Effector memory CD4-positive, alpha-beta T cell (primary cell): ENCODE results near the gene FDX2.
A peak's percentile ranks its signal among the peaks of the same experiment; 100 is the strongest.
"Not testable (repeated sequence)": the region's sequence is repeated elsewhere in the genome, so short reads cannot be mapped to it uniquely, and the experiment has no call there.

Experiments used
- DNase-seq, 3 donors: peaks; one replicate each; pipeline ENCODE4 v3.0.0-alpha.2; 2020
- H3K27ac ChIP-seq: 2 replicates; pipeline ENCODE4 v1.7.0; 2013; ENCODE audit warnings: mild to moderate bottlenecking, low read length, moderate library complexity; ENCODE audit not compliant: insufficient read depth, poor library complexity, severe bottlenecking
- H3K27me3 ChIP-seq: replicated peaks from 2 replicates; pipeline ENCODE4 v1.7.0; 2013; ENCODE audit warnings: mild to moderate bottlenecking, low read length; ENCODE audit not compliant: insufficient read depth, control insufficient read depth, poor library complexity, severe bottlenecking
- H3K36me3 ChIP-seq: 2 replicates; pipeline ENCODE4 v1.7.0; 2013; ENCODE audit warnings: mild to moderate bottlenecking, low read length, moderate library complexity; ENCODE audit not compliant: control insufficient read depth, insufficient read depth
- H3K4me1 ChIP-seq: 2 replicates; pipeline ENCODE4 v1.7.0; 2013; ENCODE audit warnings: low read length, mild to moderate bottlenecking; ENCODE audit not compliant: control insufficient read depth, insufficient read depth, poor library complexity, severe bottlenecking
- H3K4me3 ChIP-seq: 2 replicates; pipeline ENCODE4 v1.7.0; 2013; ENCODE audit warnings: low read length, low read depth, mild to moderate bottlenecking; ENCODE audit not compliant: insufficient read depth, poor library complexity, severe bottlenecking
- H3K9me3 ChIP-seq: 2 replicates; pipeline ENCODE4 v1.7.0; 2013; ENCODE audit warnings: mild to moderate bottlenecking, low read length, moderate library complexity; ENCODE audit not compliant: control insufficient read depth

Gene FDX2

DNA sequence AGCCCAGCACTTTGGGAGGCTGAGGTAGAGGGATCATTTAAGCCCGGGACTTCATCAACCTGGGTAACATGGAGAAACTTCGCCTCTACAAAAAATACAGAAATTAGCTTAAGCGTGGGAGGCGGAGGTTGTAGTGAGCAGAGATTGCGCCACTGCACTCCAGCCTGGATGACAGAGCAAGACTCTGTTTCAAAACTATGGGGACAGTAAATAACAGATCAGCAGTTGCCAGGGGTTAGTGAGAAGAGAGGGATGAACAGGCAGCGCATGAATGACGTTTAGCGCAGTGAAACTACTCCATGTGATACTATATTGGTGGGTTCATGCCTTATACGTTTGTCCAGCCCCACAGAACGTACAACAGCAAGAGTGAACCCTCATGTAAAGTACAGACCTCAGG is 30.7 kb upstream of the FDX2 start:
- DNase-seq, result no peak
- Histone ChIP-seq H3K27ac (no peak overlapping the region), H3K4me3 (no peak overlapping the region), H3K27me3 (no peaks in the 10 kb centered on the region), H3K4me1 (no peaks in the 10 kb centered on the region), H3K9me3 (no peaks in the 10 kb centered on the region), H3K36me3 (peaks cover 6% of the 10 kb centered on the region)

DNA sequence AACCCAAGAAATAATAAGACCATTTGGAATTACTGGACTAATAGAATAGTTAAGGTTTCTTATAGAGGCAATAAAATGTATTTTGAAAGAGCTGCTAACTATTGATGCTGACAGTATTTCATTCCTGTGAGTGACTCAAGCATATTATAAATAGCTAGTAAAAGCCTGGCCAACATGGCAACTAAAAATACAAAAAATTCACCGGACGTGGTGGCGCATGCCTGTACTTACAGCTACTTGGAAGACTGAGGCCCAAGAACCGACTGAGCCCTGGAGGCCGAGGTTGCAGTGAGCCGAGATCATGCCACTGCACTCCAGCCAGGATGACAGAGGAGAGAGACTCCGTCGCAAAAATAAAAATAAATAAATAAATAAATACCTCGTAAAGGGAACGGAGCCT is 29.0 kb upstream of the FDX2 start:
- DNase-seq, result no peak
- H3K27ac ChIP-seq, result no peak overlapping the region
- H3K4me3 ChIP-seq, result no peak overlapping the region
- no peaks in the 10 kb centered on the region for H3K9me3 ChIP-seq
- H3K4me1 ChIP-seq, result peaks cover 4% of the 10 kb centered on the region
- H3K36me3 ChIP-seq, result no peaks in the 10 kb centered on the region
- H3K27me3 ChIP-seq, result no peaks in the 10 kb centered on the region

DNA sequence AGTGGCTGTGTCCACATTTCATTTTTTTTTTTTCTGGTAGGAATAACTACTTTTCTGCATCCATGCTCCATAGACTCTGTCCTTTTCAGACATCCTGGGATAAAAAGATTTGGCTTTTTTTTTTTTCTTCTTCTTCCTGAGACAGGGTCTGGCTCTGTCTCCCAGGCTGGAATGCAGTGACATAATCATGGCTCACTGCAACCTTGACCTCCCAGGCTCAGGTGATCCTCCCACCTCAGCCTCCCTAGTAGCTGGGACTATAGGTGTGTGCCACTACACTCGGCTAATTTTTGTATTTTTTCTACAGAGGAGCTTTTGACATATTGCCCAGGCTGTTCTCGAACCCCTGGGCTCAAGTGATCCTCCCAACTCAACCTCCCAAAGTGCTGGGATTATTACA is 27.7 kb upstream of the FDX2 start:
- no peaks in the 10 kb centered on the region for H3K27me3 ChIP-seq
- peaks cover 15% of the 10 kb centered on the region for H3K4me1 ChIP-seq
- no peak overlapping the region for H3K27ac ChIP-seq
- H3K36me3 ChIP-seq, result no peaks in the 10 kb centered on the region
- DNase-seq, result no peak
- no peaks in the 10 kb centered on the region for H3K9me3 ChIP-seq
- H3K4me3 ChIP-seq, result no peak overlapping the region

DNA sequence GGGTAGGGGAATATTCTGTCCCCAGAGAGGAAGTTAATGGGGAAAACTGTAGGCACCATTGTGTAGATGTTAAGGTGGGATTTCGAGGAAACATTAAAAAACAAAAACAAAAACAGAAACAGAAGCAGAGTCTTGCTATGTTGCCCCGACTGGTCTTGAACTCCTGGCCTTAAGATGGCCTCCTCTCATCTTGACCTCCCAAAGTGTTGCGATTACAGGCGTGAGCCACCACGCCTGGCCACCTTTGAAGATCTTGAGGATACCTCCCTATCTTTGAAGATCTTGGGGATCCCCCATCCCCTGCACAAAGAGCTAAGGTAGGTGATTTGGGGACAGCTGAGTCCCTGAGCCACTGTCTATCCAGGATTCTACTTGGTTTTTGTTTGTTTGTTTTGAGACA is 24.2 kb upstream of the FDX2 start:
- peaks cover 14% of the 10 kb centered on the region for H3K36me3 ChIP-seq
- H3K9me3 ChIP-seq, result no peaks in the 10 kb centered on the region
- peak overlapping the region; percentile 71 for H3K27ac ChIP-seq
- DNase-seq, result no peak
- H3K4me3 ChIP-seq, result peak overlapping the region; percentile 85
- peaks cover 22% of the 10 kb centered on the region for H3K4me1 ChIP-seq
- no peaks in the 10 kb centered on the region for H3K27me3 ChIP-seq

DNA sequence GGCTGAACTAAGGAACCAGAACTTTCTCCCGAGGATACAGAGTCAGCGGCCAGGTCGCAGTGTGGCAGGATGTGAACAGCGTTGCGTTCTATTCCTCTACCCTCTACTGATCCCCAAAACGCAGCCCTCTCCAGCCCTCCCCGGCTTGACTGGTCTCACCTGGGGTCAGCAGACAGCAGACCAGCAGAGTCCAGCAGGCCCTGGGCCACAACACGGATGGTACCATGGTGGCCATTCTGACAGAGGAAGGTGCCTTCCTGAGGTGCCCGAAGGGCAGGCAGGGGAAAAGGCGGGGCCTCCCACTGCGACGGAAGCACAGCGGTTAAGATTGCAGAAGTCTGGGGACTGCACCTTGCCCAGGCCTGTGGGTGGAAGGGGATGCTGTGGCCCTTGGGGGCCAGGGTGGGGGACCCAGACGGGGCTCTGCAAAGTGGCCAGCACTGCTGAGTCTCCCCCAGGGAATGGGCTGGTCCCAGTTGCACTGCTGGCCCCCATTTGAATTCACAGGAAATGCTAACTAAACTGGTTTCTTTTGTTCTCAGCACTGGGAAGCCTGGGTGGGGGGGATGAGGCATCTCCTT is 23.7 kb upstream of the FDX2 start, which contains the start of gene ICAM3:
Gene ICAM3, minus strand, starts transcription at position 245 of the 581 bp plus-strand sequence. Its CDS starts 10 bp downstream, at position 235.
- H3K4me1 ChIP-seq, result peaks cover 22% of the 10 kb centered on the region
- no peaks in the 10 kb centered on the region for H3K27me3 ChIP-seq
- peak within 1 kb of the TSS; percentile 71 for H3K27ac ChIP-seq
- H3K9me3 ChIP-seq, result no peaks in the 10 kb centered on the region
- H3K4me3 ChIP-seq, result peak within 1 kb of the TSS; percentile 85
- DNase-seq, result peak in 2 of 3 donors; percentile 24 to 35
- peaks cover 19% of the 10 kb centered on the region for H3K36me3 ChIP-seq

DNA sequence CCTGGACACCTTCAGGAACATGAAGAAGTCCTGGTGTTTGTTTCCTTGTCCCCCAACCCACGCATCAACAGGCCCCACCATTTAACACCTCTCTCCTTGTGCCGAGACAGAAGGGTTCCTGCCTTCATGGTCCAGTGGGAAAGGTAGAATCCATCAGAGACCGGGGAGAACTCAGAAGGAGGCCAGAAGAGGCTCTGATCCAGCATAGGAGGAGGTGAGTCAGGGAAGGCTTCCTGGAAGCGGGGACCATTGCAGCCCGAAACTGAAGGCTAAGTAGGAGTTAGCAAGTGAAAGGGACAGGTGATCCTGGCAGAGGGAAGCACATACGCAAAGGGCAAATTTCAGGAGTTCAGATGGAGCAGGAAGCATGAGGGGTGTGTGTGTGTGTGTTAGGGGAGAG is 23.1 kb upstream of the FDX2 start:
- Histone ChIP-seq H3K36me3 (peaks cover 20% of the 10 kb centered on the region), H3K4me1 (peaks cover 24% of the 10 kb centered on the region), H3K4me3 (peak overlapping the region; percentile 85), H3K9me3 (no peaks in the 10 kb centered on the region), H3K27ac (peak overlapping the region; percentile 71), H3K27me3 (no peaks in the 10 kb centered on the region)
- DNase-seq, result no peak

DNA sequence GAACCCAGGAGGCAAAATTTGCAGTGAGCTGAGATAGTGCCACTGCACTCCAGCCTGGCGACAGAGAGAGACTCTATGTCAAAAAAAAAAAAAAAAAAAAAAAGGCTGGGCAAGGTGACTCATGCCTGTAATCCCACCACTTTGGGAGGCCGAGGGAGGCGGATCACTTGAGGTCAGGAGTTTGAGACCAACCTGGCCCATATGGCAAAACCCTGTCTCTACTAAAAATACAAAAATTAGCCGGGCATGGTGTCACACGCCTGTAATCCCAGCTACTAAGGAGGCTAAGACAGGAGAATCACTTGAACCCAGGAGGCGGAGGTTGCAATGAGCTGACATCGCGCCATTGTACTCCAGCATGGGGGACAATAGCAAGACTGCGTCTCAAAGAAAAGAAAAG is 20.9 kb upstream of the FDX2 start:
- not testable (repeated sequence) for DNase-seq, H3K9me3 ChIP-seq, H3K4me3 ChIP-seq, H3K27me3 ChIP-seq, H3K27ac ChIP-seq
- Histone ChIP-seq H3K36me3 (peaks cover 20% of the 10 kb centered on the region), H3K4me1 (peaks cover 39% of the 10 kb centered on the region)

DNA sequence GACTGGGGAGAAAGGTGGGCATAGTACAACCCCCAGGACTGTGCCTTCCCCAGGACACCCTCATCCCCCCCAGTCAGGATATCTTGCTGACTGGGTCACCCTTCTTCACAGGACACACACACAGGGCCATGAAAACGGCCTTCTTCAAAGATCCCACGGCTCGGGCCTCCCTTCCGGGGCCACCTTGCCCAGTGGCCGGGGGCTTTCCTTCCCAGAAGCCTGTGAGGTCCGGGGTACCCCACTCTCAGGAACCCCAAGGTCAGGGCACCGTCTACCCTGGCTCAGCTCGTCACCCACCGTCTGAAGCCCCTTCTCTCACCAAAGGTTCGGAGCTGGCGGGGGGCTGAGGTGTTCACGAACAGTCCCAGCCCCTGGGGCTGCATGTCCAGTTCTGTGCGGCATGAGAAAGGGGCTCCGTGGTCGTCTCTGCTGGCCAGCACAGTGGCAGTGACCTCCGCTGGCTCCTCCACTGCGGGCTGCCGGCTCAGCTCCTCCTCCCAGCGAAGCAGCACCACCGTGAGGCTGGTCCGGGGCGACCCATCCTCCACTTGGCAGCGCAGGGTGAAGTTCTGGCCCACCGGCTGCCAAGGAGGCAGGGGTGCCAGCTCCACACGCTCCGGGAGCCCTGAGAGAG is 19.7 kb upstream of the FDX2 start:
- Histone ChIP-seq H3K36me3 (peaks cover 22% of the 10 kb centered on the region), H3K27me3 (no peaks in the 10 kb centered on the region), H3K9me3 (no peaks in the 10 kb centered on the region), H3K4me3 (no peak overlapping the region), H3K4me1 (peaks cover 39% of the 10 kb centered on the region), H3K27ac (no peak overlapping the region)
- no peak for DNase-seq

DNA sequence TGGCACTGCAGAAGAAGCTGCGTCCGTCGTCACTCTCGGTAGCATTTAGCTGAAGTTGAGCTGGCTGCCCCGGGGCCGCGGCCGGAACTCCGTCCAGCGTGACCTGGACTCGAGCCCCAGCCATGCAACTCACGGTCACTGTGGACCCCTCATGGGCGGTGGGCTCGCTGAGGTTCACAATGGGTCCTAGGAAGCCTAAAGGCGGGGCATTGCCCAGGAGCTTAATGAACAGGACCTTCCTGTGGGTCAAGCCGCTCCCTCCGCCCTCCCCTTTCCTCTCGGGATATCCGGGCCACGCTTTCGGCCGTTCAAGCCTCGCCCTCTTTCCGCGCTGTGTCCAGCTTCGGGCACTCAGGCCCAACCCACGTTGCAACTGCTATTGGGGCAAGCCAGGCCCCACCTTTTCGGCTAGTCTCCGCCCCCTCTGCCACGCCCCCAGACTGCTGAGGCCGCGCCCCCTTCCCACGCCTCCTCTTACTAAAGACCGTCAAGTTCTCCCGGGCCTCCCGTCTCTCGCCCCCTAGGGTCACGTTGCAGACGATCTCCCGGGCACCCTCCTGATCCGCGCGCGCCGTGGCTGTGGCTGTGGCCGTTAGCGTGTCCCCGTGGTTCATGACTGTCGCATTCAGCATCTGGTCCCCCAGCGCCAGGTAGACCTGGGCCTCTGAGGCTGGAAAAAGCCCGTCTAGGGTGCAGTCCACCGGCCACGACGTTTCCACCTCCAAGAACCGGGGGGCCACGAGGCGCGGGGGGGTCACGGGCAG is 19.0 kb upstream of the FDX2 start:
- Histone ChIP-seq H3K27ac (no peak overlapping the region), H3K4me1 (peaks cover 35% of the 10 kb centered on the region), H3K27me3 (no peaks in the 10 kb centered on the region), H3K36me3 (peaks cover 29% of the 10 kb centered on the region), H3K4me3 (no peak overlapping the region), H3K9me3 (no peaks in the 10 kb centered on the region)
- DNase-seq, result peak in 1 of 3 donors; percentile 17
